Activated CD8-positive, alpha-beta T cell treated with anti-CD3 and anti-CD28 coated beads for 36 hours (primary cell): ENCODE measurements around the gene GON7. TPM values are rescaled to one million over a fixed set of nuclear protein-coding genes. Genes with fewer than 3 reads are reported as not detected.
"Not testable (repeated sequence)": the region's sequence is repeated elsewhere in the genome, so short reads cannot be mapped to it uniquely, and the experiment has no call there.

Source experiments
- ATAC-seq: fragments of 200-7000 bp; cut with Tn5 transposase; one replicate; pipeline ENCODE4 v1.10.0; 2021; ENCODE audit warnings: mild to moderate bottlenecking, moderate library complexity
- CTCF ChIA-PET: fragments of 350-600 bp; sonication (Branson Sonifier 250); formaldehyde crosslinking; loops from one replicate; lab custom pipeline; 2021; ENCODE audit warnings: antibody characterized with exemption; lab: Charles Lee
- POLR2A ChIA-PET: fragments of 350-600 bp; sonication (Branson Sonifier 250); formaldehyde crosslinking; loops from one replicate; lab custom pipeline; 2021; ENCODE audit warnings: antibody characterized with exemption; lab: Charles Lee
- DNase-seq: peaks from one replicate; pipeline ENCODE4 v3.0.0-alpha.2; 2020
- H3K27ac Mint-ChIP-seq: one replicate; pipeline ENCODE4 v1.8.0; 2021; ENCODE audit warnings: mild to moderate bottlenecking, mixed read lengths
- H3K27me3 Mint-ChIP-seq: one replicate; pipeline ENCODE4 v1.8.0; 2021; ENCODE audit warnings: mixed read lengths
- H3K36me3 Mint-ChIP-seq: one replicate; pipeline ENCODE4 v1.8.0; 2021; ENCODE audit warnings: low read depth, mixed read lengths
- H3K4me1 Mint-ChIP-seq: one replicate; pipeline ENCODE4 v1.8.0; 2021; ENCODE audit warnings: low read depth, mixed read lengths
- H3K4me3 Mint-ChIP-seq: one replicate; pipeline ENCODE4 v1.8.0; 2021; ENCODE audit warnings: mild to moderate bottlenecking, moderate library complexity, mixed read lengths
- H3K9me3 Mint-ChIP-seq: one replicate; pipeline ENCODE4 v1.8.0; 2021; ENCODE audit warnings: mixed read lengths
- intact Hi-C: fragments of 100-400 bp; cut with micrococcal nuclease; formaldehyde crosslinking; loops from one replicate; pipeline ENCODE4 v1.10.0; 2022
- total RNA-seq, 2 experiments: library from RNA; stranded (reverse); gene quantifications; one replicate each; pipeline ENCODE4 v1.2.3, GENCODE V29; 2021
- TF ChIP-seq, protein P1 (sequence below): fragments of 200-600 bp; IDR thresholded peaks from one replicate; pipeline ENCODE4 v1.8.0; 2022; ENCODE audit warnings: antibody characterized with exemption, mild to moderate bottlenecking

The GON7 gene
- total RNA-seq, 2 experiments from 2014 or later = 15.6 to 16.8 TPM

DNA sequence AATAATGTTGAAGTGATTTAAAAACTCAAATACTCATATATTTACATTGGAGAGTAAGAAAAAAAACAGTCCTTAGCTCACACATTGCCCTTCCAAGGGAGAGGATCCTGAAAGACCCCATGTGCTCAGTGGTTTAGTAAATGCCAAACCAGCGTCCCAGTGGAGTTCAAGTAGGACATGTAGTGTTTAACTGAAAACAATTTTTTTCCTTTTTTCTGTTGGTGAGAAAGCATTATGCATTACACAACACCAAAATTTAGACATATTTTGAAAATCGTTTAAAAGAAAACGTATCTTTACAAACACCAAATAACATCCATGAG lies 33.8 kb upstream of the GON7 start:
- intact Hi-C loops = no loop called here
- no peaks in the 10 kb centered on the region for H3K27me3 Mint-ChIP-seq

GRCh38 chr14:93239869-93240677 lies 33.2 kb upstream of the GON7 start:
- ChIA-PET POLR2A (no interaction called here), CTCF (no interaction called here)
- H3K36me3 Mint-ChIP-seq = peaks cover 16% of the 10 kb centered on the region
- DNase-seq = no peak
- H3K27me3 Mint-ChIP-seq = no peaks in the 10 kb centered on the region
- H3K4me3 Mint-ChIP-seq = no peak overlapping the region
- H3K27ac Mint-ChIP-seq = no peak overlapping the region
- intact Hi-C loops = no loop called here
- no peak for ATAC-seq
- no peaks in the 10 kb centered on the region for H3K9me3 Mint-ChIP-seq
- peaks cover 9% of the 10 kb centered on the region for H3K4me1 Mint-ChIP-seq
- TF ChIP-seq, protein P1, sequence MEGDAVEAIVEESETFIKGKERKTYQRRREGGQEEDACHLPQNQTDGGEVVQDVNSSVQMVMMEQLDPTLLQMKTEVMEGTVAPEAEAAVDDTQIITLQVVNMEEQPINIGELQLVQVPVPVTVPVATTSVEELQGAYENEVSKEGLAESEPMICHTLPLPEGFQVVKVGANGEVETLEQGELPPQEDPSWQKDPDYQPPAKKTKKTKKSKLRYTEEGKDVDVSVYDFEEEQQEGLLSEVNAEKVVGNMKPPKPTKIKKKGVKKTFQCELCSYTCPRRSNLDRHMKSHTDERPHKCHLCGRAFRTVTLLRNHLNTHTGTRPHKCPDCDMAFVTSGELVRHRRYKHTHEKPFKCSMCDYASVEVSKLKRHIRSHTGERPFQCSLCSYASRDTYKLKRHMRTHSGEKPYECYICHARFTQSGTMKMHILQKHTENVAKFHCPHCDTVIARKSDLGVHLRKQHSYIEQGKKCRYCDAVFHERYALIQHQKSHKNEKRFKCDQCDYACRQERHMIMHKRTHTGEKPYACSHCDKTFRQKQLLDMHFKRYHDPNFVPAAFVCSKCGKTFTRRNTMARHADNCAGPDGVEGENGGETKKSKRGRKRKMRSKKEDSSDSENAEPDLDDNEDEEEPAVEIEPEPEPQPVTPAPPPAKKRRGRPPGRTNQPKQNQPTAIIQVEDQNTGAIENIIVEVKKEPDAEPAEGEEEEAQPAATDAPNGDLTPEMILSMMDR = no peak

More for the DNA sequence above, 33.8 kb upstream of the GON7 start:
- Mint-ChIP-seq H3K9me3 (no peaks in the 10 kb centered on the region), H3K27ac (no peak overlapping the region), H3K4me3 (no peak overlapping the region), H3K36me3 (peaks cover 19% of the 10 kb centered on the region), H3K4me1 (peaks cover 9% of the 10 kb centered on the region)
- POLR2A ChIA-PET = no interaction called here
- ATAC-seq = no peak
- no peak for DNase-seq
- CTCF ChIA-PET = no interaction called here
- TF ChIP-seq, protein P1 = no peak

- Mint-ChIP-seq H3K27me3 (peaks cover 5% of the 10 kb centered on the region), H3K27ac (no peak overlapping the region), H3K4me3 (no peak overlapping the region), H3K36me3 (no peaks in the 10 kb centered on the region), H3K9me3 (no peaks in the 10 kb centered on the region), H3K4me1 (peaks cover 17% of the 10 kb centered on the region)
- ChIA-PET POLR2A (interaction anchor here (1.1 to 1.4 kb wide), 2 partner anchors 9 to 11 kb away, joined by 3 read pairs; no protein-coding TSS in a partner anchor), CTCF (interaction anchor here (0.8 kb wide), 1 partner anchor 9 kb away, joined by 3 read pairs; no protein-coding TSS in a partner anchor)
- intact Hi-C loops = no loop called here
- DNase-seq = no peak
- no peak for ATAC-seq
- TF ChIP-seq, protein P1 = no peak
These were observed 27.9 kb upstream of the GON7 start for GRCh38 chr14:93234798-93235197.

DNA sequence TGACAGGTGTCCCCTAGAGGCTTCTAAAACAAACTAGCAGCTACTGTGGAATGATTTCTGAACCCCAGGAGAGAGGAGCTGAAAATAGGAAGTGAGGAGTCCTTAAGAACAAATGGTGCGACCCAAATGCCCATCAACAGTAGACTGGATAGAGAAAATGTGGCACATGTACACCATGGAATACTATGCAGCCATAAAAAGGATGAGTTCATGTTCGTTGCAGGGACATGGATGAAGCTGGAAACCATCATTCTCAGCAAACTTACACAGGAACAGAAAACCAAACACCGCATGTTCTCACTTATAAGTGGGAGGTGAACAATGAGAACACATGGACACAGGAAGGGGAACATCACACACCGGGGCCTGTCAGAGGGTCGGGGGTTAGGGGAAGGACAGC lies 26.2 kb upstream of the GON7 start:
- ATAC-seq, H3K36me3 Mint-ChIP-seq, H3K4me3 Mint-ChIP-seq, CTCF ChIA-PET, intact Hi-C loops, DNase-seq, H3K27me3 Mint-ChIP-seq, H3K27ac Mint-ChIP-seq, POLR2A ChIA-PET, H3K9me3 Mint-ChIP-seq: not testable (repeated sequence)
- H3K4me1 Mint-ChIP-seq = peaks cover 15% of the 10 kb centered on the region

GRCh38 chr14:93232159-93232558 lies 25.3 kb upstream of the GON7 start:
- TF ChIP-seq, protein P1 = no peak
- no peaks in the 10 kb centered on the region for H3K9me3 Mint-ChIP-seq
- peaks cover 13% of the 10 kb centered on the region for H3K4me1 Mint-ChIP-seq
- CTCF ChIA-PET = interaction anchor here (1.1 kb wide), 1 partner anchor 13 kb away, joined by 3 read pairs; no protein-coding TSS in a partner anchor
- DNase-seq = no peak
- ATAC-seq = no peak
- no peak overlapping the region for H3K4me3 Mint-ChIP-seq
- H3K27ac Mint-ChIP-seq = no peak overlapping the region
- intact Hi-C loops = no loop called here
- peaks cover 5% of the 10 kb centered on the region for H3K27me3 Mint-ChIP-seq
- POLR2A ChIA-PET = interaction anchor here (0.8 kb wide), 1 partner anchor 10 kb away, joined by 3 read pairs; no protein-coding TSS in a partner anchor
- H3K36me3 Mint-ChIP-seq = peaks cover 13% of the 10 kb centered on the region
